Measurements from ENCODE around the gene CDCA8. TPM values are rescaled to one million over a fixed set of nuclear protein-coding genes. Genes with fewer than 3 reads are reported as not detected.
A peak's percentile ranks its signal among the peaks of the same experiment; 100 is the strongest.

Gene CDCA8
- total and polyA plus RNA-seq, 9 of the 15 experiments (the other 6 are each of a cell fraction or from before 2014, with no cell fraction given): 26.4 to 148 (median 81.8) TPM

DNA sequence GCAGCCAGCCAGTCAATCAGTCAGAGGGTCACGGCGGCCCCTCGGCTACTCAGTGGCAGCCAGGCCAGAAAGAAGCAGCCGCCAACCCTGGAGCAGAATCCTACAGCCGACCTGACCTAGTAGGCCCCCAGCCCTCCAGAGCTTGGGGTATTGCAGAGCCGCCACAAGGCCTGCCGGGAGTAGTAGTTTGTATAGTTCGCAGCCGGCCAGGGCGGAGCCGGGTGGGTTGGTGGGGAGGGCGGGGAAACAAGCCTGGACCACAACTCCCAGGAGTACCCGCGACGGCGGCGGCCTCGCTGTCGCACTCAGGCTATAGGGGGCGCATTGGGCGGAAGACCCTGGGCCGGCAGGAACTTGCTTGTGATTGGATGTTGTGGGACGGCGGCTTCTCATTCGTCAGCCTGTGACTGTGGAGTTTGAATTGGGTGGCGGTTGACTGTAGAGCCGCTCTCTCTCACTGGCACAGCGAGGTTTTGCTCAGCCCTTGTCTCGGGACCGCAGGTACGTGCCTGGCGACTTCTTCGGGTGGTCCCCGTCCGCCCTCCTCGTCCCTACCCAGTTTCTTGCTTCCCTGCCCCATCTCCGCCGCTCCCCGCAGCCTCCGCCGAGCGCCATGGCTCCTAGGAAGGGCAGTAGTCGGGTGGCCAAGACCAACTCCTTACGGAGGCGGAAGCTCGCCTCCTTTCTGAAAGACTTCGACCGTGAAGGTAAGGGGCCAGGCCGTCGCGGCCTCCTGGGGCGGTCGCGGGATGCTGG, at the start of gene CDCA8 (continued):
- 0 out of 2 replicates have a peak, but pooled peaks have one; percentile 52 for TF ChIP-seq ZBTB9 (CRISPR knock-in tag; IDR thresholded peaks at IDR 0.05)
- peak; percentile 96 for TF ChIP-seq POLR2G (IDR thresholded peaks at IDR 0.05; ENCODE audit: low read depth, low read length)
- TF ChIP-seq MIER1 (IDR thresholded peaks at IDR 0.05; ENCODE audit: low read depth): peak; percentile 53; the same call in 1 of the 2 replicates
- TF ChIP-seq ZNF224 (CRISPR knock-in tag; IDR thresholded peaks at IDR 0.05): 0 out of 2 replicates have a peak, but pooled peaks have one; percentile 43
- TF ChIP-seq, protein P1, sequence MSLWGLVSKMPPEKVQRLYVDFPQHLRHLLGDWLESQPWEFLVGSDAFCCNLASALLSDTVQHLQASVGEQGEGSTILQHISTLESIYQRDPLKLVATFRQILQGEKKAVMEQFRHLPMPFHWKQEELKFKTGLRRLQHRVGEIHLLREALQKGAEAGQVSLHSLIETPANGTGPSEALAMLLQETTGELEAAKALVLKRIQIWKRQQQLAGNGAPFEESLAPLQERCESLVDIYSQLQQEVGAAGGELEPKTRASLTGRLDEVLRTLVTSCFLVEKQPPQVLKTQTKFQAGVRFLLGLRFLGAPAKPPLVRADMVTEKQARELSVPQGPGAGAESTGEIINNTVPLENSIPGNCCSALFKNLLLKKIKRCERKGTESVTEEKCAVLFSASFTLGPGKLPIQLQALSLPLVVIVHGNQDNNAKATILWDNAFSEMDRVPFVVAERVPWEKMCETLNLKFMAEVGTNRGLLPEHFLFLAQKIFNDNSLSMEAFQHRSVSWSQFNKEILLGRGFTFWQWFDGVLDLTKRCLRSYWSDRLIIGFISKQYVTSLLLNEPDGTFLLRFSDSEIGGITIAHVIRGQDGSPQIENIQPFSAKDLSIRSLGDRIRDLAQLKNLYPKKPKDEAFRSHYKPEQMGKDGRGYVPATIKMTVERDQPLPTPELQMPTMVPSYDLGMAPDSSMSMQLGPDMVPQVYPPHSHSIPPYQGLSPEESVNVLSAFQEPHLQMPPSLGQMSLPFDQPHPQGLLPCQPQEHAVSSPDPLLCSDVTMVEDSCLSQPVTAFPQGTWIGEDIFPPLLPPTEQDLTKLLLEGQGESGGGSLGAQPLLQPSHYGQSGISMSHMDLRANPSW (CRISPR knock-in tag; IDR thresholded peaks at IDR 0.05): peak; percentile 39; the same call in 1 of the 2 replicates
- TF ChIP-seq U2AF1 (optimal IDR thresholded peaks at IDR 0.05; ENCODE audit: low read depth, low read length): no peak
- TF ChIP-seq NR2C2 (CRISPR knock-in tag; IDR thresholded peaks at IDR 0.05): 0 out of 2 replicates have a peak, but pooled peaks have one; percentile 55
- peak; percentile 88 for TF ChIP-seq NR2C2 (tag; IDR thresholded peaks at IDR 0.05)
- TF ChIP-seq ZFX (CRISPR knock-in tag; IDR thresholded peaks at IDR 0.05): peak; percentile 99
- TF ChIP-seq KAT7 (CRISPR knock-in tag; IDR thresholded peaks at IDR 0.05; ENCODE audit: borderline replicate concordance): peak; percentile 55; the same call in 1 of the 2 replicates
- TF ChIP-seq ZNF165 (CRISPR knock-in tag; IDR thresholded peaks at IDR 0.05; ENCODE audit: borderline replicate concordance): no peak
- TF ChIP-seq CBX3 (IDR thresholded peaks at IDR 0.05; ENCODE audit: borderline replicate concordance in 1 of 2, low read length in 2 of 2): peak in 1 of 2 experiments; percentile 61; a peak in 2 of 3 replicates
- TF ChIP-seq SMARCE1 (IDR thresholded peaks at IDR 0.05): 0 out of 2 replicates have a peak, but pooled peaks have one; percentile 40
- TF ChIP-seq NFYB (IDR thresholded peaks at IDR 0.05; ENCODE audit: extremely low read depth, insufficient read length): peak; percentile 89
- TF ChIP-seq ZNF431 (CRISPR knock-in tag; IDR thresholded peaks at IDR 0.05): peak; percentile 70; the same call in 1 of the 2 replicates
- TF ChIP-seq ZNF12 (CRISPR knock-in tag; IDR thresholded peaks at IDR 0.05): peak; percentile 7; the same call in 1 of the 2 replicates
- TF ChIP-seq, protein P2, sequence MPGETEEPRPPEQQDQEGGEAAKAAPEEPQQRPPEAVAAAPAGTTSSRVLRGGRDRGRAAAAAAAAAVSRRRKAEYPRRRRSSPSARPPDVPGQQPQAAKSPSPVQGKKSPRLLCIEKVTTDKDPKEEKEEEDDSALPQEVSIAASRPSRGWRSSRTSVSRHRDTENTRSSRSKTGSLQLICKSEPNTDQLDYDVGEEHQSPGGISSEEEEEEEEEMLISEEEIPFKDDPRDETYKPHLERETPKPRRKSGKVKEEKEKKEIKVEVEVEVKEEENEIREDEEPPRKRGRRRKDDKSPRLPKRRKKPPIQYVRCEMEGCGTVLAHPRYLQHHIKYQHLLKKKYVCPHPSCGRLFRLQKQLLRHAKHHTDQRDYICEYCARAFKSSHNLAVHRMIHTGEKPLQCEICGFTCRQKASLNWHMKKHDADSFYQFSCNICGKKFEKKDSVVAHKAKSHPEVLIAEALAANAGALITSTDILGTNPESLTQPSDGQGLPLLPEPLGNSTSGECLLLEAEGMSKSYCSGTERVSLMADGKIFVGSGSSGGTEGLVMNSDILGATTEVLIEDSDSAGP (CRISPR knock-in tag; IDR thresholded peaks at IDR 0.05): peak; percentile 70; the same call in 1 of the 2 replicates
- peak; percentile 21 for TF ChIP-seq TCF3 (CRISPR knock-in tag; IDR thresholded peaks at IDR 0.05)
- TF ChIP-seq FOXK1 (CRISPR knock-in tag; IDR thresholded peaks at IDR 0.05; ENCODE audit: borderline replicate concordance): peak; percentile 50; the same call in 1 of the 2 replicates
- TF ChIP-seq, protein P3, sequence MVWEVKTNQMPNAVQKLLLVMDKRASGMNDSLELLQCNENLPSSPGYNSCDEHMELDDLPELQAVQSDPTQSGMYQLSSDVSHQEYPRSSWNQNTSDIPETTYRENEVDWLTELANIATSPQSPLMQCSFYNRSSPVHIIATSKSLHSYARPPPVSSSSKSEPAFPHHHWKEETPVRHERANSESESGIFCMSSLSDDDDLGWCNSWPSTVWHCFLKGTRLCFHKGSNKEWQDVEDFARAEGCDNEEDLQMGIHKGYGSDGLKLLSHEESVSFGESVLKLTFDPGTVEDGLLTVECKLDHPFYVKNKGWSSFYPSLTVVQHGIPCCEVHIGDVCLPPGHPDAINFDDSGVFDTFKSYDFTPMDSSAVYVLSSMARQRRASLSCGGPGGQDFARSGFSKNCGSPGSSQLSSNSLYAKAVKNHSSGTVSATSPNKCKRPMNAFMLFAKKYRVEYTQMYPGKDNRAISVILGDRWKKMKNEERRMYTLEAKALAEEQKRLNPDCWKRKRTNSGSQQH (CRISPR knock-in tag; IDR thresholded peaks at IDR 0.05): peak; percentile 86; the same call in 1 of the 2 replicates

Data from K562 (cell line).